Gastroesophageal sphincter (tissue), 4 donors: ENCODE results near the gene HEMGN. TPM values are rescaled to one million over a fixed set of nuclear protein-coding genes. Genes with fewer than 3 reads are reported as not detected.

Experiments
- ATAC-seq: fragments of 150-250 bp; one replicate; pipeline ENCODE4 v1.9.1; 2016; ENCODE audit warnings: mild to moderate bottlenecking, moderate library complexity
- H3K27ac ChIP-seq, 4 donors: fragments of 200-600 bp; sonication (generic) in 3 of 4; 1 replicate in 3 of 4; 2 replicates in 1 of 4; pipeline ENCODE4 v1.5.1; 2016 to 2019
- H3K27me3 ChIP-seq: fragments of 200-600 bp; sonication (generic); one replicate; pipeline ENCODE4 v1.5.1; 2019
- H3K36me3 ChIP-seq, 2 donors: fragments of 200-600 bp; sonication (generic); one replicate each; pipeline ENCODE4 v1.5.1; 2019; ENCODE audit warnings: control low read depth in 1 of 2
- H3K4me1 ChIP-seq, 3 donors: fragments of 200-600 bp; sonication (generic); 1 replicate in 2 of 3; 2 replicates in 1 of 3; pipeline ENCODE4 v1.5.1; 2016 to 2019; ENCODE audit warnings: control low read depth in 2 of 3
- H3K4me3 ChIP-seq, 2 donors: fragments of 200-600 bp; sonication (generic); one replicate each; pipeline ENCODE4 v1.5.1; 2019; ENCODE audit warnings: mild to moderate bottlenecking in 1 of 2, moderate library complexity in 1 of 2
- H3K9me3 ChIP-seq, 3 donors: fragments of 200-600 bp; sonication (generic); one replicate each; pipeline ENCODE4 v1.5.1; 2017 to 2019; ENCODE audit warnings: control low read depth in 2 of 3
- EP300 ChIP-seq: sonication (generic); formaldehyde crosslinking; IDR thresholded peaks from one replicate; pipeline ENCODE4 v1.6.1; 2017; ENCODE audit warnings: antibody characterized with exemption, mild to moderate bottlenecking
- POLR2A ChIP-seq, 2 donors: fragments of 450-650 bp; IDR thresholded peaks; one replicate each; pipeline ENCODE4 v1.6.1; 2017; ENCODE audit warnings: antibody characterized with exemption in 2 of 2, mild to moderate bottlenecking in 2 of 2, moderate library complexity in 1 of 2
- POLR2AphosphoS5 ChIP-seq: sonication (generic); formaldehyde crosslinking; IDR thresholded peaks from one replicate; pipeline ENCODE4 v1.6.1; 2017; ENCODE audit warnings: antibody characterized with exemption
- WGBS, 2 donors: methylation state at CpG; one replicate each; pipeline ENCODE4 v1.1.5; 2018; ENCODE audit warnings: low coverage in 1 of 2; 5-methylcytosine and 5-hydroxymethylcytosine counted together
- small RNA-seq, 4 donors: library from RNA; depleted of rRNA; stranded (forward); fragments of <200 nt; gene quantifications; one replicate each; pipeline ENCODE3, GENCODE V24; 2016
- total RNA-seq, 4 donors: library from RNA; depleted of rRNA; stranded (reverse); fragments of >200 nt; gene quantifications; one replicate each; pipeline ENCODE4 v1.1.0, GENCODE V29; 2016
- TF ChIP-seq, protein P1 (sequence below), 4 experiments: fragments of 200-600 bp in 2 of 4; fragments of 450-650 bp in 2 of 4; sonication (generic) in 1 of 4; IDR thresholded peaks; one replicate each; pipeline ENCODE4 v1.5.1; 2017 to 2019; ENCODE audit warnings: antibody characterized with exemption in 4 of 4, mild to moderate bottlenecking in 2 of 4, moderate library complexity in 2 of 4

HEMGN gene
- total RNA-seq, 4 donors from 2014 or later: not detected

DNA sequence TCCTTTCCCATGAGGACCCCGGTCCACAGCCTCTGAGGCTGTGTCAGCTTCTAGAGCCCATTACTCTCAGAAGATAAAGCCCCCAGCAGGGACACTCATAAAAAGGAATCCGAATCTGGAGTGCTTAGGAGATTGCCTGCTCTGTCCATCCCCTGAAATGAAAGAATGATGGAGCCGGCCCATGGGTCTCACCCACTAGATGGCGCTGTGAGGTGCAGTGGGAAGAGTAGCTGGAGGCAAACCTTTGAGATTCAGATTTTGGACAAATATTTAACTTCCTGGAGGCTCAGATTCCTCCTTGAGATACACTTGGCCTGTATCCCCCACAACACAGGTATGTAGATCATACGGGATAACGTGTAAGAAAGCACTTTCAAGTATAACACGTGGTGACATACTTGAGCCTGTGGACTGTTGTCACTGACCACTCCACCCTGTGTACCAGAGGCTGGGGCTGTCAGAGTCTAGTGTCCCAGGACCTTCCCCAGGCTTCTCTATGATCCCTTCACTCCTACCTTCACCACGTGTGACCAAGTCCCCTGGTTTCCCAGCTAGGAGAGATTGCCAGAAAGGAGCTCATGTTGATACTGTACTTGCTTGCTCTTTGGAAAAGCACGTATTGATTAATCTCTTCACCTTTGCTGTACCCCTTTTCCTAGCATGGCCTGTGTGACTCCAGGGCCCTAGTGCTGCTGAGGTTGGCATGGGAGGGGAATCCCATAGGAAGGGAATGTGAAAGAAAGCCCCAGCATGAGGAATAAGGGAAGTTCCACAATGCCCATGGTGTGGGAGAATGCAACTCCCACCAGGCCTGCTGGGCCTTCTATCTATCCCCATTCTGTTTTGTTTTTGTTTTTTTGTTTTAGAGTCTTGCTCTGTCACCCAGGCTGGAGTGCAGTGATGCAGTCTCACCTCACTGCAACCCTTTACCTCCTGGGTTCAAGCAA lies 47.8 kb downstream of the HEMGN start:
- no peak overlapping the region for H3K4me3 ChIP-seq
- no peaks in the 10 kb centered on the region for H3K27me3 ChIP-seq
- TF ChIP-seq, protein P1, sequence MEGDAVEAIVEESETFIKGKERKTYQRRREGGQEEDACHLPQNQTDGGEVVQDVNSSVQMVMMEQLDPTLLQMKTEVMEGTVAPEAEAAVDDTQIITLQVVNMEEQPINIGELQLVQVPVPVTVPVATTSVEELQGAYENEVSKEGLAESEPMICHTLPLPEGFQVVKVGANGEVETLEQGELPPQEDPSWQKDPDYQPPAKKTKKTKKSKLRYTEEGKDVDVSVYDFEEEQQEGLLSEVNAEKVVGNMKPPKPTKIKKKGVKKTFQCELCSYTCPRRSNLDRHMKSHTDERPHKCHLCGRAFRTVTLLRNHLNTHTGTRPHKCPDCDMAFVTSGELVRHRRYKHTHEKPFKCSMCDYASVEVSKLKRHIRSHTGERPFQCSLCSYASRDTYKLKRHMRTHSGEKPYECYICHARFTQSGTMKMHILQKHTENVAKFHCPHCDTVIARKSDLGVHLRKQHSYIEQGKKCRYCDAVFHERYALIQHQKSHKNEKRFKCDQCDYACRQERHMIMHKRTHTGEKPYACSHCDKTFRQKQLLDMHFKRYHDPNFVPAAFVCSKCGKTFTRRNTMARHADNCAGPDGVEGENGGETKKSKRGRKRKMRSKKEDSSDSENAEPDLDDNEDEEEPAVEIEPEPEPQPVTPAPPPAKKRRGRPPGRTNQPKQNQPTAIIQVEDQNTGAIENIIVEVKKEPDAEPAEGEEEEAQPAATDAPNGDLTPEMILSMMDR (IDR thresholded peaks at IDR 0.05): peak in 1 of 4 experiments; percentile 35
- TF ChIP-seq POLR2AphosphoS5: no peak
- peaks cover 0 to 15% (median 0%) of the 10 kb centered on the region in 3 donors for H3K9me3 ChIP-seq
- ATAC-seq: no peak
- H3K27ac ChIP-seq: no peak overlapping the region
- H3K4me1 ChIP-seq: no peaks in the 10 kb centered on the region
- peaks cover 0 to 7% of the 10 kb centered on the region in 2 donors for H3K36me3 ChIP-seq
- WGBS, 2 donors: 24 to 34% methylated on average over 3 to 8 of the region's 9 CpGs

DNA sequence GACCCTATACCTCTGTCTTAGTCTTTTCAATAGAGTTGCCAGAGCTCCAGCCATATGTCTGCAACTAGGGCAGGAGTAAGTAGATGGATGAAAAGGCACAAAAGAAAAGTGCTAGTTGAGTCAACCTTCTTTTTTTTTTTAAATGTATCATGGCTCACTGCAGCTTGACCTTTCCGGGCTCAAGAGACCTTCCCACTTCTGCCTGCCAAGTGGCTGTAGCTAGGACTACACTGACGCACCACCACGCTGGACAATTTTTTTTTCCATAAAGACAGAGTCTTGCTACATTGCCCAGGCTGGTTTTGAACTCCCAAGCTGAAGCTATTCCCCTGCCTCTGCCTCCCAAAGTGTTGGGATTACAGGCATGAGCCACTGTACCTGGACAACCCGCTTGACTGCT lies 57.6 kb downstream of the HEMGN start:
- no peak for TF ChIP-seq EP300
- TF ChIP-seq POLR2AphosphoS5: no peak
- no peak for TF ChIP-seq POLR2A (IDR thresholded peaks at IDR 0.05)
- TF ChIP-seq, protein P1 (IDR thresholded peaks at IDR 0.05): no peak
- Histone ChIP-seq H3K36me3 (no peaks in the 10 kb centered on the region), H3K9me3 (no peaks in the 10 kb centered on the region), H3K4me1 (peaks cover 0 to 9% (median 0%) of the 10 kb centered on the region in 3 donors), H3K4me3 (no peak overlapping the region), H3K27ac (no peak overlapping the region), H3K27me3 (no peaks in the 10 kb centered on the region)
- no peak for ATAC-seq
- 61% methylated on average over 3 of the region's 4 CpGs; no CpG with 5 or more reads in 1 of the 2 donors for WGBS, 2 donors

Small RNAs within 50 kb of the gene (small RNA-seq; reads per million reads assigned to genes)
- gene RF00019: 0 reads per million in 4 donors

Other genes with a start within 250 kb of the HEMGN start
- gene XPA, start 240.8 kb downstream of the HEMGN start, total RNA-seq: 10 to 100 TPM; 24.2 to 27.6 (median 25.8) TPM
- gene FOXE1, start 84.9 kb downstream of the HEMGN start, total RNA-seq: under 1 TPM in 2 of 4 donors, not detected in 2; 0.08 to 0.79 TPM
- gene TRMO, start 15.7 kb downstream of the HEMGN start, total RNA-seq: 10 to 100 TPM; 14.3 to 25.3 (median 16.8) TPM
- 10 to 100 TPM; 33.0 to 41.0 (median 36.1) TPM for gene ANP32B, start 45.2 kb upstream of the HEMGN start, total RNA-seq
- gene NANS, start 118.6 kb upstream of the HEMGN start, total RNA-seq: 10 to 100 TPM; 21.5 to 58.3 (median 40.0) TPM
- gene TRIM14, start 181.1 kb upstream of the HEMGN start, total RNA-seq: 10 to 100 TPM in 3 of 4 donors, 1 to 10 TPM in 1; 7.5 to 12.5 (median 10.5) TPM